ENCODE results near the gene PHACTR3.

Gene PHACTR3

DNA sequence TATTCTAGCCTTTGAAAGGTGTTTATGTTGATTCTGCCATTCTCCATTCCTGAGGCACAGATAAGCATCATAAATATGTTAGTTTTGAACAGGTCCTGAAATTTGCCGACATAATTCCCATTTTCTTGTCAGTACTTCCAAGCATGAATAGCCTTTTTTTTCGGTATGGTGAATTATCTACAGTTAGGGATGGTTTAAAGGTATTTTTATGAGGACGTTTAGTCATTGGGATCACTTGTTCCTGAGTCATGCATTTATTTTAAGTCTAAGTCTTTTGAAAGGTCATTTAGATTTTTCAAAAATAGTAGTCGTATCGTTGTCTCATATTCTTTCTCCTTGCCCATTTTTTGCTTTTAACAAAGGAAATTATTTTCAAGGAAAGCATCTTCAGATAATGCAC, 98.7 kb downstream of the PHACTR3 start:
- no peak for DNase-seq

- DNase-seq = no peak
These were observed 101.5 kb downstream of the PHACTR3 start for GRCh38 chr20:59705651-59706399.

DNA sequence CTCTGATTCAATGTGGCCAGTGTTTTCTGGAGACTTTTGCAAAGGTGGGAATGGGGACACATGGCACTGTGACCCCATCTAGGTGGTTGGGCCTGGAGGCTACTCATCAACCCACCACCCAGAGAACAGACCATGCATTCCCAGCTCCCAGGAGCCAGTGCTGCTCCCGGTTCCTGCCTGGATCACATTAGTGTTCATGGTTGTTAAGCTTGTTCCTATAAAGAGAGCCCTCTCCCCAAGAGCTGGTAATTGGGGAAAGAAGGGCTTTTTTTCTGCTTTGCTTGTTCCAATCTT, 102.0 kb downstream of the PHACTR3 start:
- DNase-seq = no peak

DNA sequence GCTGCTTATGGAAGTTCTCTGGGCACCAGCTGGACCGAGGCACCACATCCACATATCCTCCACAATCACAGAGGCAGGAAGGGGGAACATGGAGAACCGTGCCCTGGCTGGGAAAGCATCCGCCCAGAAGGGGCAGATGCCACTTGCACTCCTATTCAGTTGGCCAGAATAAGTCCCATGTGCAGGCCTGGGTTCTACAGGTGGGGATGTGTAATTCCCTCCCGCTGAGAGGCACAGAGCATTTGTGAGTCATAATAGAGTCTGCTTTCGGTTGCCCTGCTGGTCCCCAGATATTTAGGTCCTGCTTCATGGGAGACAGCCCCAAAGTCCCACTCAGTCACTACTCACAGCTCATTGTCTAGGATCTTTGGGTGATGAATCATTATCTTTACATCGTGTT, 104.0 kb downstream of the PHACTR3 start:
- no peak for DNase-seq

DNA sequence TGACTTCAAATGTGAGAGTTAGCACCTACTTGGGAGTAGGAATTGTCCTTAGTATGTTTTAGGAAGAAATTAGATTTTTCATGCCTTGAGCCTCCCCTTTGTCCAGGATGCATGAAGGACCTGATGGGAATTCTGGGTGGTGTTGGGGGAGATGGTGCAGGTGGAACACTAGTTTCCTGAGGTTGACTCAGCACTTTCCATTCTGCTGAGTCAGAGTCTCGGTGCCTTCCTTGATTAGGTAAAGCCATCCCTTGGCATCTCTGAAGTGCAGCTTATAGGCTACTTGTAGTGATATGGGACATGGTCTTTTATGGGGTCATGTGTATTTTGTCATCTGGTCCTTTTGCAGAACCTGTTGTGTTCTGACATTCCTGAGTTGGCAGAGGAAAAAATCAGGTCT, 105.3 kb downstream of the PHACTR3 start:
- no peak for DNase-seq

GRCh38 chr20:59718071-59718470, 113.7 kb downstream of the PHACTR3 start:
- DNase-seq = no peak

GRCh38 chr20:59718751-59719150, 114.4 kb downstream of the PHACTR3 start:
- DNase-seq = no peak

- DNase-seq = no peak
These were observed 115.7 kb downstream of the PHACTR3 start for GRCh38 chr20:59720013-59720412.

DNA sequence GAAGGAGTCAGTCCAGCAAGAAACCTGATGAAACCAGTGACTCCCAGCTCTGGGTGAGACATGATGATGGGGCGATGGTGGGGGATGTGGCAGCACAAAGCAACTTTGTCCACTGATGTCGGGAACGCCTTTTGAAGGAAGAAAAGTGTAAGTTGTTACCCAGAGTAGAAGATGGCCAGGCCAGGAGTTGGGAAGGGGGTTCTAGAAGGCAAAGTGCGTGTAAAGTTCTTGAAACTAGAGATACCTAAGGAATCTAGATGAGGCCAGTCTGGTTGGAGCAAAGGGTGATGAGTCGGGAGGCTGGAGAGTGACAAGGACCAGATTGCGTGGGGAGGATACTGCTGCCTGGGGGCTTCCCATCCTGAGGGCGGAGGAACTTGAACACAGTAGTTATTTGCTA, 117.0 kb downstream of the PHACTR3 start:
- DNase-seq = no peak

- DNase-seq = no peak
These were observed 118.8 kb downstream of the PHACTR3 start for GRCh38 chr20:59723108-59723500.

GRCh38 chr20:59723607-59724456, 119.5 kb downstream of the PHACTR3 start:
- no peak for DNase-seq

GRCh38 chr20:59724457-59725366, 120.4 kb downstream of the PHACTR3 start:
- DNase-seq = no peak

DNA sequence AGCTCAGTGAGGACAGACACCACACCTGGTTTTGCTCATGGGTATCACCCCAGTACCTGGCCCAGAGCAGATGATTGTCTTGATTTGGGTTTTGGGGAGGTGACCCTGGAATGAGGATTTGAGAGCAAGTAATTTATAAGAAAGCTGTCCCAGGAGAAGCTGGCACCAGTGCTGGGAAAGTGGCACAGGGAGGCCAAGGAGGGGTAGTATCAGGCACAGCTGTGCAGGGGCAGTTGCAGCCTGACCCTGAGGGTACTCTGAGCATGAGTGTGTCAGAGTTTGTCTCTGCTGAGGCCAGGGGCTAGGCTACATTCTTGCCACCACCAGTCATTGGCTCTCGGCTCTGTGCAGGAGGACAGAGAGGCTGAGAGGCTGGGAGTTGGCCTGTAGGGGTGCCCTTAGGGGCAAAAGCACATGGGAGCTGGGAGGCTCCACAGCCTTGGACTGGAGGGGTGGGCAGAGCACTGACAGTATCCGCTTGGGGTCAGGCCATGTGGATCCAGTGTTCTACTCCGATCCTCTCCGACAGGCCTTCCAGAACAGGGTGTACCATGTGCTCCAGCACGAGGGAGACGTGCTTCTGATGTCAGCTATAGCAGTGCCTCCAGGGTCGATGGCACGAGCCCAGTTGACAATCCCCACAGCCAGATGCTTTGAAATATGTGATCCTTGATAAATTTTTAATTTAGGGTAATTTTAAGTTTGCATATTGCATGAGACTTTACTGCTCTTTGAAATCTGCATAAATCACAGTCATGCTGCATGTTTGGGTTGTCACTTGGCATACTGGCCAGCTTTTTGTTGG, 121.3 kb downstream of the PHACTR3 start:
- DNase-seq = no peak

- DNase-seq = no peak
These were observed 121.9 kb downstream of the PHACTR3 start for GRCh38 chr20:59726281-59726595.

GRCh38 chr20:59728722-59729430, 124.5 kb downstream of the PHACTR3 start:
- DNase-seq = no peak

DNA sequence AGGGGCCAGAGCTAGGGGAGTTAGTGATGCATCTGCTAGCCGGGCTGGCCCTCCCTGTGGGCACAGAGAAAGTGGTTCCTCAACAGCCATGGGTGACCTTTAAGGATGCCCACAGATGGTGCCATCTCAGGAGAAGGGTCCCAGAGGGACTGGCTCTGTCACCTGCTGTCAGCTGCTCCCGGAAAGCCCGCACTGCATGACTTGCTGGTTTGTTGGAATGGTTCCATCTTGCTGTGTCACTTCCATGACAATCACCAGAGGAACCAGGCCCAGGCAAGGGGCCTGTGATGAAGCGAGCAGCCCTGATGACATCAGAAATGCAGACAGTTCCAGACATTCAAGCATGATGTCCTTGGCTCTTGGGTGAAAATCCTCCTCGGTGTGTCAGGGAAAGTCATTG, 125.2 kb downstream of the PHACTR3 start:
- no peak for DNase-seq

DNA sequence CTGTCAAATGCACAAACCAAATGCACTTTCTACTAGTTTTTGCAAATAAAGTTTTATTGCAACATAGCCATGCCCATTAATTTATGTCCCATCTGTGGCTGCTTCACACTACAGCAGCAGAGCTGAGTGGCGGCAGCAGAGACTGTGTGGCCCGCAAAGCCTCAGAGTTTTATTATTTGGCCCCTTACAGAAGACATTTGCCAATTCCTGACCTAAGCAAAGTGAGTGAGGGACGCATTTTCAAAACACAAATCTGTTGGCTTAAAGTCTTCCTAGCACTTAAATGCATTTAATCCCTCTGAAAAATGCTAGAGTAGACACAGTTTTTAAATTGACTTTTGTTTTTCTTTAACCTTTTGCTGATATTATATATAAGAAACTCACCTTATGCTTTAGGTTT, 126.4 kb downstream of the PHACTR3 start:
- DNase-seq = no peak

DNA sequence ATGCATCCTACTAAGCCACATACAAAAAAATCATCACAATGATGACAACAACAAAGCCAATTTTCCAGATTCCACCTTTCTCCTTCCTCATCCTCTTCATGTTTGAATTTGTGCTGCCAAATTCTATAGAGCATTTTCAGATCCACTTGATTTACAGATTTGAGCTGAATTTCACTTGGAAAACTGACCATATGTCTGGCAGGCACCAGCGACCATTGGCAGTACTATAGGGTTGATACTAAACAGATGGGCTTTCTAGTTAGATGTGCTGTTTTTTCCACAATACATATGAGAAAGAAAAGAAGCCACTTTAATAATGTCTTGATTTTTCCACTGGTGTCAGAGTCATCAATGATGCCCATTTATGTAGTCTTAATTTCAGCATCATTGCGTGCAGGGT, 127.0 kb downstream of the PHACTR3 start:
- no peak for DNase-seq

- no peak for DNase-seq
These were observed 129.0 kb downstream of the PHACTR3 start for GRCh38 chr20:59733351-59733750.

DNA sequence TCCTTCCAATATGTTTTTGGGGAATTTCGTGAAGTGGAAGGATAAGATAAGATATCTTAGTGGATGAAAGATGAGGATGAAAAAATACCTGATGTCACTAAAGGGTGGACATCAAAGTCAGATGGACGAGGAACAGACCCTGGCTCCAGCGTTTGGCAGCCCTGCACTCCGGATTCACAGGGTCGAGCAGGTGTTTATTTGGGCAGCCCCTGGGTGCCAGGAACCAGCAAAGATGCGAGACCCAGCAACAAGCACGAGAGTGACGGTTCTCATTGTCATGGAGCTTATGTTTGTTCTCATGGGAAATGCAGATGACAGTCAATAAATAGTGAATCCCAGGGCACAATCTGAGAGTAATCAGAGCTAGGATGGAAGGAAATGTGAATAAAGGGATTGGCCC, 131.1 kb downstream of the PHACTR3 start:
- DNase-seq = no peak

- no peak for DNase-seq
These were observed 131.6 kb downstream of the PHACTR3 start for GRCh38 chr20:59735917-59736316.

- DNase-seq = no peak
These were observed 132.0 kb downstream of the PHACTR3 start for GRCh38 chr20:59736366-59736765.
